ES-I3 (cell line): Measurements from ENCODE around the gene FGF7.
"Not testable (repeated sequence)": the region's sequence is repeated elsewhere in the genome, so short reads cannot be mapped to it uniquely, and the experiment has no call there.

ENCODE experiments used
- H3K36me3 ChIP-seq: 2 replicates; pipeline ENCODE4 v1.6.1; 2013; ENCODE audit warnings: mild to moderate bottlenecking, low read length, control low read depth, moderate library complexity; ENCODE audit not compliant: insufficient read depth
- H3K4me1 ChIP-seq: 2 replicates; pipeline ENCODE4 v1.6.1; 2013; ENCODE audit warnings: mild to moderate bottlenecking, control low read depth, low read length; ENCODE audit not compliant: insufficient read depth
- H3K9ac ChIP-seq: 2 replicates; pipeline ENCODE4 v1.6.1; 2013; ENCODE audit warnings: low read depth, mild to moderate bottlenecking, low read length, moderate library complexity
- H3K9me3 ChIP-seq: 2 replicates; pipeline ENCODE4 v1.6.1; 2013; ENCODE audit warnings: mild to moderate bottlenecking, low read length, moderate library complexity; ENCODE audit not compliant: control insufficient read depth, insufficient read depth

FGF7 gene

DNA sequence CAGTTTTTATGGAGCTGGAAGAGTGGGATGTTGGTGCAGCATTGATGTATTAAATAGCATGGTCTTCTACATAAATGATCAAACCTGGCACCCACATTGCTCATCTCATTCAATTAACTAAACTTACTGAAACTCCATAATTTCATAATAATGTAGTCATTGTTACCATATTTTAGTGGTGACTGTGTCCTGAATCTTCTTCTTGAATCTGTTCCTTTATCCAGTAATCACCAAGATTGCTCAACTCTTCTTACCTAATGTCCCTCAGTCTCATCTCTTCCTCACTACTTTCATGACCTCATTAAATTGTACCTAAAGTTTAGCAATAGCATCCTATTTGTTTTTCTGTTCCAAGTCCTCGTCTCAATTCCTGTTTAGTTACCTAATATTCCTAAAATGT lies 69.8 kb downstream of the FGF7 start:
- Histone ChIP-seq H3K9me3 (no peaks in the 10 kb centered on the region), H3K36me3 (no peaks in the 10 kb centered on the region), H3K4me1 (no peaks in the 10 kb centered on the region), H3K9ac (no peak overlapping the region)

DNA sequence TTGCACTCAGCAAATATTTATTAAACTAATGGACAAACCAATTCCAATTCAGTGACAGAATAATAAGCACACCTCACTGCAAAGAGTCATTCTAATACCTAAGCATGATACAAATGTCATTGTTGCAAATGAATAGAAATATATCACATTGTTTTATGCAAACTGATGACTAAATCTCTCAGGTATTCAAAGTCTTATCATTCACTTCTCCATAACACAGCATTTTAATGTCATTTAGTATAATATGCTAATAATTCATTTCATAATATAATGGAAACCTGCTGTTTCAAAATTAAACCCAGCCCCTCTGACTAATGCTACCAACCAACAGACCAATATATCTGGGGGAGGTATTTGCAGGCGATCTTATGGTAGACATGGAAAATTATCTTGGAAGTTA lies 71.8 kb downstream of the FGF7 start:
- no peak overlapping the region for H3K9ac ChIP-seq
- H3K9me3 ChIP-seq, result no peaks in the 10 kb centered on the region
- H3K36me3 ChIP-seq, result no peaks in the 10 kb centered on the region
- no peaks in the 10 kb centered on the region for H3K4me1 ChIP-seq

DNA sequence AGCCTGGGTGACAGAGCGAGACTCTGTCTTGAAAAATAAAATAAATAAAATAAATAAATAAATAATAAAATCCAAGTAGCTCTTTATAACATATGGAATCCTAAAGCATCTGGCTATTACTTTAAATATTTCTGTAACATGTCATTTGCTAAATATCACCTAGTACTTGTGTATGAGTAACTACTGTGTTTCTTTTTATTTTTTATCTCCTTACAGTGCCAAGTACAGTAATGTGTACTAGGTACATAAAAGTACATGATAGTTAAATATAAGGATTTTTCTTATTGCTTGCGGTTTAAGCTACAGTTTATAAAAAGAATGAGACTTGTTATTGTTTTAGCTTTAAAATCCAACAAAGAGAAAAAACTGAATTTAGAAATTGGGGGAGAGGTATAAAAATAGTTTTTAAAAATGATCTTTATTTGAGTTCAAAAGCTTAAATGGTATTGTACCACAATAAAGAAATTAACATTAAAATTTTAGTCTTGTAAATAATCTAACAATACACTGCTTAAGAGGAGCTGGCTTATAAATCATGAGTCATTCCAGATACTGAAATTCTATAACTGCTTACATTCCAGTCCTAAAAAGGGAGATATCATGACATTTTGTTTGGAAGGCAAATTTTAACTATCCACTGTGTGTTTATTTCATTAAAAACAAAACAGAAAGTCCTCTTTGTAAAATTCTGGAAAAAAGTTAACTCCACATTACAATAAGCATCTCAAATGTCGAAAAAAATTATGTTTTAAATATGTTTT lies 73.1 kb downstream of the FGF7 start:
- Histone ChIP-seq H3K9ac (no peak overlapping the region), H3K4me1 (no peaks in the 10 kb centered on the region), H3K9me3 (no peaks in the 10 kb centered on the region; the same call in 1 of the 2 replicates), H3K36me3 (no peaks in the 10 kb centered on the region)

DNA sequence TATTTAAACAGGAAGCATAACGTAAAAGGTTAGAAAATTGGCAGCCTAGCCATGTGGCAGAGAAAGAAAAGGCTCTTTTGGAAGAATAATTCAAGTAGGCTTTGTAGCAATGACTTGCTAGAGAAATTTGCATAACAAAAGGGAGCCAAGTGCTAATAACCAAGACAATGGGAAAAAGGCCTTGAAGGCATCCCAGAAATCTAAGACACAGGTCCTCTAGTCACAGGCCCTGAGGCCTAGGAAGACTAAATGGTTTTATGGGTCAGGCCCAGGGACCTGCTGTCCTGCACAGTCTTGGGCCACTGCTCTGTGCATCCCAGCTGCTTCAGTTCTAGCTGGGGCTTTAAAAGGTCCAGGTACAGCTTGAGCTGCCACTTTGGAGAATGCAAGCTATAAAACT lies 78.5 kb downstream of the FGF7 start:
- H3K9me3 ChIP-seq, result peaks cover 4% of the 10 kb centered on the region

DNA sequence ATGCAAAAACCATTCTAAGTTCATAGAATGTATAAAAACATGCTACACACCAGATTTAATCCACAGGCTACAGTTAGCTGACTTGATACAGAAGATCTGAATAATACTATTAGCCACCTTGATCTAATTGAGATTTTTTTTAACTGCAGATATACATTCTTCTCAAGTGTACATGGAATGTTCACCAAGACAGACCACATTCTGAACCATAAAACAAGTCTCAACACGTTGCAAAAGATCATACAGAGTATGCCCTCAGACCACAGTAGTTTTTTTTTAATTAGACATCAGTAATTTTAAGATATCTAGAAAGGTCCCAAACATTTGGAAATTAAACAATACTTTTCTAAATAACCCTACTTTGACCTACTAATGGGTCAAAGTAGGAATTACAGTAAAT lies 83.3 kb downstream of the FGF7 start:
- Histone ChIP-seq H3K9ac (no peak overlapping the region), H3K4me1 (no peaks in the 10 kb centered on the region), H3K9me3 (peaks cover 4% of the 10 kb centered on the region; the same call in 1 of the 2 replicates), H3K36me3 (no peaks in the 10 kb centered on the region)

More for the DNA sequence above, 78.5 kb downstream of the FGF7 start:
- Histone ChIP-seq H3K9ac (no peak overlapping the region), H3K36me3 (no peaks in the 10 kb centered on the region), H3K4me1 (no peaks in the 10 kb centered on the region)

DNA sequence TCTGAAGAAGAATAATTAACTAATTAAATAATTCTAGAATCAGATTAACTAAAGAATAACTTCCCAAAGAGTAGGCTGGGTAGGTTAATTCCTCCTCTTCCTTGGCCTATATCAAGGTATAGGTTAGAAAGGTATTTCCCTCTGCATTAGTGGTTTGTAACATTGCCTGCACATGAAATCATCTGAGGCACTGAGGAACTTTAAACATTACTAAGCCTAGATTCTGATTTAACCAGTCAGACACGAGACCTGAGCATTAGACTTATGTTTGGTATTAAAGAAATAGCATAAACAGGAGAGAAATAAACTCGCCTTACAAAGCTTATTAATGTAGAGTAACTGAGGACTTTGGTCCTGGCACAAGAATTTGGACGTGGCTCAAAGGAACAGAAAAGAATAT lies 84.2 kb downstream of the FGF7 start:
- no peaks in the 10 kb centered on the region for H3K36me3 ChIP-seq
- no peak overlapping the region for H3K9ac ChIP-seq
- 0 out of 2 replicates have a peak, but pooled peaks cover 2% of the 10 kb centered on the region for H3K9me3 ChIP-seq
- no peaks in the 10 kb centered on the region for H3K4me1 ChIP-seq

DNA sequence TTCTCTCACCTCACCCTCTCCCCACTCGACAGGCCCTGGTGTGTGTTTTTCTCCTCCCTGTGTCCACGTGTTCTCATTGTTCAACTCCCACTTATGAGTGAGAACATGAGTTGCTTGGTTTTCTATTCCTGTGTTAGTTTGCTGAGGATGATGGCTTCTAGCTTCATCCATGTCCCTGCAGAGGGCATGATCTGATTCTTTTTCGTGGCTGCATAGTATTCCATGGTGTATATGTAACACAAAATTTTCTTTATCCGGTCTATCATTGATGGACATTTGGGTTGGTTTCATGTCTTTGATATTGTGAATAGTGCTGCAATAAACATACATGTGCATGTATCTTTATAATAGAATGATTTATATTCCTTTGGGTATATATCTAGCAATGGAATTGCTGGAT lies 89.7 kb downstream of the FGF7 start:
- H3K4me1 ChIP-seq, H3K36me3 ChIP-seq, H3K9ac ChIP-seq, H3K9me3 ChIP-seq: not testable (repeated sequence)

DNA sequence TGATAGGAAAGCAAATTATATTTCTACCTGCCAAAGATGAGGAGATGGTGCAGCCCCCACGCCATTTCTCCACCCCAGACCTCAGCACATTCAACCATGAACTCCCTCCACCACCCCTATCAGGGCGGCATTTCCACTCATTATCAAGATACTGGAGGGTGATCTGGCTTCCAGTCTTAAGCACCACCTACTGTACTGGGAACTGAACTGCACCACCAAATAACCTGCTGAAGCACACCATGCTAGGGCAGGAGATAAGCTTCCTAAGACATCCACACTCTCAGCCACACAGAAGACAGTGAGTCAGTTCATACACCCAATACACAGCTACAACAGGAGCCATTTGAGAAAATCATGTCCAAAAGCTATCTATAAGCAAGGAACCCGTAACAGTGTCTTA lies 98.8 kb downstream of the FGF7 start:
- H3K9me3 ChIP-seq, result no peaks in the 10 kb centered on the region
- no peaks in the 10 kb centered on the region for H3K4me1 ChIP-seq
- no peak overlapping the region for H3K9ac ChIP-seq
- no peaks in the 10 kb centered on the region for H3K36me3 ChIP-seq

DNA sequence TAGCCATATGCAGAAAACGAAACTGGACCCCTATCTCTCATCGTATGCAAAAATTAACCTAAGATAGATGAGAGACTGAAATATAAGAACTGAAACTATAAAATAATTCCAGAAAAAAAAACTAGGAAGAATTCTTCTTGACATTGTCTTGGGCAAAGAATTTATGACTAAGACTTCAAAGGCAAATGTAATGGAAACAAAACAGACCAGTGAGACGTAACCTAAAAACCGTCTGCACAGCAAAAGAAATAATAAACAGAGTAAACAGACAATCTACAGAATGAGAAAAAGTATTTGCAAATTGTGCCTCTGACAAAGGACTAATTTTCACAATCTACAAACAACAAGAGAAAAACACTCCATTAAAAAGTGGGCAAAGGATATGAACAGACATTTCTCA lies 105.2 kb downstream of the FGF7 start:
- Histone ChIP-seq H3K9me3 (no peaks in the 10 kb centered on the region), H3K4me1 (no peaks in the 10 kb centered on the region), H3K9ac (no peak overlapping the region), H3K36me3 (no peaks in the 10 kb centered on the region)

DNA sequence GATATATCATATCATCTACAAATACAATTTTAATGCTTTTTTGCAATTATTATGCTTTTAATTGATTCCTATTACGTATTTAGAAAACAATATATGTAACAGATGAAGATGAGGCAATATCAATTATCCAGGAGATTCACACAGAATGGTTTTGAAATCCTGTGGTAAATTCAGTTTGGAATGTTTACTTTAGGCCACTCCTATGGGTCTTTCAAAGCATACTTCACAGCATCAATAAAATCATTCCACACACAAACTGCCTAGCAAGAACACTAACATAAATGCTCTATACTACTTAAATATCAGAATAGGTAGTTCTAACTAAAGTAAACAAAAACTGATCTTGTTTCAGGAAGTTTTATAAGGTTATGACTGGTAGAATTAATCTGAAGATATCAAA lies 107.0 kb downstream of the FGF7 start:
- Histone ChIP-seq H3K9ac (no peak overlapping the region), H3K4me1 (no peaks in the 10 kb centered on the region), H3K9me3 (no peaks in the 10 kb centered on the region), H3K36me3 (no peaks in the 10 kb centered on the region)
